ENCODE results near the gene LDLR. TPM values are rescaled to one million over a fixed set of nuclear protein-coding genes. Genes with fewer than 3 reads are reported as not detected.

LDLR gene
- total RNA-seq, 3 donors from 2014 or later (not counting 1 experiment from before 2014, with no cell fraction given) = 84.7 to 172 (median 112) TPM

DNA sequence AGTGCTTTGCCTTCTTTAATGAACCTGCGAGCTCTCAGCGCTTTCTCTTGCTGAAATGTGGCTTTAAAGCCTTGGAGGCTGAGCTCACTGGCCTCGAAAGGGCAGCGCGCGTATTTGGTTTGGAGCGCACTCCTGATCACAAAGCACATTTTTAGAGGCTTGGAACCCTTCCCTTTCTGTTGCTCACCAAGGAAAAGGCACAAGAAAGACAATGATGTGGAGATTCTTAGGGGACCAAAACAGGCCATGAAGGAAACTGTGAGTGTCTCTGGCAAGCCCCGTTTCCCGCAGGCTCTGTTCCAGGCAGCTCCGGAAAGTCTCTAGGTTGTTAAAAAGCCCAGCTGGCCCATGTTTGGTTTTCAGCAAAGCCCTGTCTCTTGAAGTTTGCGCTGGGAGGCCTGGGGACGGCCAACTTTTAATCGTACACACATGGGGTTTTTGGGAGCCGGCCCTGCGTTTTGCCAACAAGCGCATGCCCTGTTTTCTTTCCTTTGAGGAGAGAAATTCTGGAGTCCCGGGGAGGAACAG, 75.7 kb downstream of the LDLR start:
- H3K36me3 Mint-ChIP-seq = no peaks in the 10 kb centered on the region
- no peaks in the 10 kb centered on the region for H3K27me3 Mint-ChIP-seq (ENCODE audit: low read depth in 2 of 2)
- Histone ChIP-seq H3K4me1 (ENCODE audit: control insufficient read depth, insufficient read depth, low read length) (no peaks in the 10 kb centered on the region), H3K27me3 (ENCODE audit: control insufficient read depth, insufficient read depth, low read length) (no peaks in the 10 kb centered on the region), H3K9me3 (ENCODE audit: control insufficient read depth, insufficient read depth, low read length) (no peaks in the 10 kb centered on the region), H3K4me3 (ENCODE audit: low read length) (no peak overlapping the region), H3K36me3 (ENCODE audit: control insufficient read depth, insufficient read depth, low read length) (no peaks in the 10 kb centered on the region), H3K27ac (ENCODE audit: low read length) (no peak overlapping the region)
- H3K4me3 Mint-ChIP-seq = no peak overlapping the region
- WGBS (ENCODE audit: insufficient coverage) = 92% methylated on average over 17 of the region's 17 CpGs
- intact Hi-C loops (cut with micrococcal nuclease) = no loop called here
- H3K9me3 Mint-ChIP-seq = no peaks in the 10 kb centered on the region
- H3K27ac Mint-ChIP-seq = no peak overlapping the region
- ATAC-seq (no peak), DNase-seq (no peak)
- TF ChIP-seq, protein P1, sequence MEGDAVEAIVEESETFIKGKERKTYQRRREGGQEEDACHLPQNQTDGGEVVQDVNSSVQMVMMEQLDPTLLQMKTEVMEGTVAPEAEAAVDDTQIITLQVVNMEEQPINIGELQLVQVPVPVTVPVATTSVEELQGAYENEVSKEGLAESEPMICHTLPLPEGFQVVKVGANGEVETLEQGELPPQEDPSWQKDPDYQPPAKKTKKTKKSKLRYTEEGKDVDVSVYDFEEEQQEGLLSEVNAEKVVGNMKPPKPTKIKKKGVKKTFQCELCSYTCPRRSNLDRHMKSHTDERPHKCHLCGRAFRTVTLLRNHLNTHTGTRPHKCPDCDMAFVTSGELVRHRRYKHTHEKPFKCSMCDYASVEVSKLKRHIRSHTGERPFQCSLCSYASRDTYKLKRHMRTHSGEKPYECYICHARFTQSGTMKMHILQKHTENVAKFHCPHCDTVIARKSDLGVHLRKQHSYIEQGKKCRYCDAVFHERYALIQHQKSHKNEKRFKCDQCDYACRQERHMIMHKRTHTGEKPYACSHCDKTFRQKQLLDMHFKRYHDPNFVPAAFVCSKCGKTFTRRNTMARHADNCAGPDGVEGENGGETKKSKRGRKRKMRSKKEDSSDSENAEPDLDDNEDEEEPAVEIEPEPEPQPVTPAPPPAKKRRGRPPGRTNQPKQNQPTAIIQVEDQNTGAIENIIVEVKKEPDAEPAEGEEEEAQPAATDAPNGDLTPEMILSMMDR (IDR thresholded peaks at IDR 0.05) = no peak
- H3K4me1 Mint-ChIP-seq = no peaks in the 10 kb centered on the region

DNA sequence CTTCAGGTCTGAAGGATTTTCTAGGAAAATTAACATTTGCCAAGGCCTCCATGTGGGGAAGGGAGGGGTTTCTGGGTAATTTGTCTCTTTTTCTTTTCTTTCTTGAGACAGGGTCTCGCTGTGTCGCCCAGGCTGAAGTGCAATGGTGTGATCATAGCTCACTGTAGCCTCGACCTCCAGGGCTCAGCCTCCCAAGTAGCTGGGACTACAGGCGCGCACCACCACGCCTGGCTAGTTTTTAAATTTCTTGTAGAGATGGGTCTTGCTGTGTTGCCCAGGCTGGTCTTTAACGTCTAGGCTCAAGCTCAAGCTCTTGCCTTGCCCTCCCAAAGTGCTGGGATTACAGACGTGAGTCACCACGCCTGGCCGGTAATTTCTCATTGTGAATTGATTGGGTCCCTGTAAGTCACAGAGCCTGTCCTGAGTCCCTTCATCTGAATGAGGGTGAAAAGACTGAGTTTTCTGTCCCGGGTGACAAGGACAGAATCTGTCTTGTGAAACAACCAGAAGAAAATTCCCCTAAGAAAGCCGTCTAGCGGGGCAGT, 76.3 kb downstream of the LDLR start:
- intact Hi-C loops (cut with micrococcal nuclease) = no loop called here
- WGBS (ENCODE audit: insufficient coverage) = 92% methylated on average over 11 of the region's 13 CpGs
- ATAC-seq (no peak), DNase-seq (no peak)
- H3K4me1 Mint-ChIP-seq = no peaks in the 10 kb centered on the region
- H3K36me3 ChIP-seq (ENCODE audit: control insufficient read depth, insufficient read depth, low read length) = no peaks in the 10 kb centered on the region
- no peak overlapping the region for H3K4me3 ChIP-seq (ENCODE audit: low read length)
- no peaks in the 10 kb centered on the region for H3K9me3 ChIP-seq (ENCODE audit: control insufficient read depth, insufficient read depth, low read length)
- no peaks in the 10 kb centered on the region for H3K27me3 Mint-ChIP-seq (ENCODE audit: low read depth in 2 of 2)
- H3K27ac Mint-ChIP-seq = no peak overlapping the region
- TF ChIP-seq, protein P1 (IDR thresholded peaks at IDR 0.05) = no peak
- H3K4me3 Mint-ChIP-seq = no peak overlapping the region
- H3K27ac ChIP-seq (ENCODE audit: low read length) = no peak overlapping the region
- no peaks in the 10 kb centered on the region for H3K27me3 ChIP-seq (ENCODE audit: control insufficient read depth, insufficient read depth, low read length)
- no peaks in the 10 kb centered on the region for H3K9me3 Mint-ChIP-seq
- no peaks in the 10 kb centered on the region for H3K36me3 Mint-ChIP-seq
- no peaks in the 10 kb centered on the region for H3K4me1 ChIP-seq (ENCODE audit: control insufficient read depth, insufficient read depth, low read length)

DNA sequence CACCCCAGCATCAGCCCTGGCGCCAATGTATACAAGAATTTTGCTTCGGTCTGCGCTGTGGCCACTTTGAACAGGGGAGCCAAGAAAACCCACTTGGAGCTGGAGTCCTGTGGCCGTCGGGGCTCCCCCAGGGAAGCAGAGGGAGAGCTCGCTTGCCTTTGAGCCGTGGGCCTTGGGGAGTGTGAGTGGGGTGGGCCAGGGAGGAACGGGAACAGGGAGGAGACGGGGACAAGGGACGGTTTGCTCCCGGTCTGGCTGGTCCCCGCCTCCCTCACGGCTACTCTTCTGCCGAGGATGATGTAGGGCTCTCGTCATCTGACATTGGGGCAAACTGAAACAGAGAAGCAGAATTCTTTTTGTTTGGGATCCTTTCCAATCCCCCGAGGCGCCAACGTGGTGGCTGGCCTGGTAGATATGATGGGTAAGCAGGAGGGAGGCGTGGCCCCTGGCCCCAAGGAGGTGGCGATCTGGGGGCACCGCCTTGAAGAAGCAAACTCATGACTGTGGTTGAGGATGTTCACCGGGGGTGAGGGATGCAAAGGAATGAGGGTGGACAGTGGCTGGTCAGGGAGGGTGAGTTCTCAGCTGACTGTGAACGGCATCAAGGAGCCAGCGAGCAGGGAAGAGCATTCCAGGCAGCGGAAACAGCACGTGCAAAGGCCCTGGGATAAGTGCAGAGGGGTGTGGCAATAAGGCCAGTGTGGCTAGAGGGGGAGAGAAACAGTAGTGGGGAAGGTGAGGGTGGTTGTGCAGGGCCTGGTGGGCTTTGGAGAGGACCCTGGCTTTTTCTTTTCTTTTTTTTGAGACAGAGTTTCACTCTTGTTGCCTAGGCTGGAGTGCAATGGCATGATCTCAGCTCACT, 77.2 kb downstream of the LDLR start:
- Histone ChIP-seq H3K36me3 (ENCODE audit: control insufficient read depth, insufficient read depth, low read length) (no peaks in the 10 kb centered on the region), H3K27me3 (ENCODE audit: control insufficient read depth, insufficient read depth, low read length) (no peaks in the 10 kb centered on the region), H3K4me1 (ENCODE audit: control insufficient read depth, insufficient read depth, low read length) (no peaks in the 10 kb centered on the region), H3K4me3 (ENCODE audit: low read length) (no peak overlapping the region), H3K27ac (ENCODE audit: low read length) (no peak overlapping the region), H3K9me3 (ENCODE audit: control insufficient read depth, insufficient read depth, low read length) (no peaks in the 10 kb centered on the region)
- Mint-ChIP-seq H3K4me1 (no peaks in the 10 kb centered on the region), H3K27me3 (ENCODE audit: low read depth in 2 of 2) (no peaks in the 10 kb centered on the region), H3K9me3 (no peaks in the 10 kb centered on the region), H3K36me3 (no peaks in the 10 kb centered on the region), H3K4me3 (no peak overlapping the region), H3K27ac (no peak overlapping the region)
- DNase-seq (no peak), ATAC-seq (no peak)
- TF ChIP-seq, protein P1 (IDR thresholded peaks at IDR 0.05) = no peak
- 92% methylated on average over 26 of the region's 26 CpGs for WGBS (ENCODE audit: insufficient coverage)
- intact Hi-C loops (cut with micrococcal nuclease) = no loop called here
